Measurements from ENCODE around the gene DGKB. TPM values are rescaled to one million over a fixed set of nuclear protein-coding genes. Genes with fewer than 3 reads are reported as not detected.

DGKB gene
- total RNA-seq, 4 donors from 2014 or later: 4.4 to 33.1 (median 9.3) TPM

GRCh38 chr7:14177876-14178275 lies 724.7 kb downstream of the DGKB start:
- Histone ChIP-seq H3K4me1 (no peaks in the 10 kb centered on the region), H3K9me3 (no peaks in the 10 kb centered on the region), H3K36me3 (no peaks in the 10 kb centered on the region), H3K4me3 (no peak overlapping the region), H3K27ac (no peak overlapping the region), H3K27me3 (no peaks in the 10 kb centered on the region)
- intact Hi-C loops (cut with DNase I; ENCODE audit: low total_unique reads): no loop called here
- no peak for DNase-seq
- no peak for TF ChIP-seq POLR2A (IDR thresholded peaks at IDR 0.05)
- TF ChIP-seq, protein P1, sequence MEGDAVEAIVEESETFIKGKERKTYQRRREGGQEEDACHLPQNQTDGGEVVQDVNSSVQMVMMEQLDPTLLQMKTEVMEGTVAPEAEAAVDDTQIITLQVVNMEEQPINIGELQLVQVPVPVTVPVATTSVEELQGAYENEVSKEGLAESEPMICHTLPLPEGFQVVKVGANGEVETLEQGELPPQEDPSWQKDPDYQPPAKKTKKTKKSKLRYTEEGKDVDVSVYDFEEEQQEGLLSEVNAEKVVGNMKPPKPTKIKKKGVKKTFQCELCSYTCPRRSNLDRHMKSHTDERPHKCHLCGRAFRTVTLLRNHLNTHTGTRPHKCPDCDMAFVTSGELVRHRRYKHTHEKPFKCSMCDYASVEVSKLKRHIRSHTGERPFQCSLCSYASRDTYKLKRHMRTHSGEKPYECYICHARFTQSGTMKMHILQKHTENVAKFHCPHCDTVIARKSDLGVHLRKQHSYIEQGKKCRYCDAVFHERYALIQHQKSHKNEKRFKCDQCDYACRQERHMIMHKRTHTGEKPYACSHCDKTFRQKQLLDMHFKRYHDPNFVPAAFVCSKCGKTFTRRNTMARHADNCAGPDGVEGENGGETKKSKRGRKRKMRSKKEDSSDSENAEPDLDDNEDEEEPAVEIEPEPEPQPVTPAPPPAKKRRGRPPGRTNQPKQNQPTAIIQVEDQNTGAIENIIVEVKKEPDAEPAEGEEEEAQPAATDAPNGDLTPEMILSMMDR (IDR thresholded peaks at IDR 0.05): no peak

GRCh38 chr7:14170872-14171271 lies 731.7 kb downstream of the DGKB start:
- Histone ChIP-seq H3K27ac (no peak overlapping the region), H3K36me3 (no peaks in the 10 kb centered on the region), H3K4me1 (no peaks in the 10 kb centered on the region), H3K9me3 (peaks cover 0 to 6% of the 10 kb centered on the region in 2 donors), H3K27me3 (no peaks in the 10 kb centered on the region), H3K4me3 (no peak overlapping the region)
- TF ChIP-seq, protein P1 (IDR thresholded peaks at IDR 0.05): no peak
- no peak for TF ChIP-seq POLR2A (IDR thresholded peaks at IDR 0.05)
- no peak for DNase-seq
- intact Hi-C loops (cut with DNase I; ENCODE audit: low total_unique reads): no loop called here

DNA sequence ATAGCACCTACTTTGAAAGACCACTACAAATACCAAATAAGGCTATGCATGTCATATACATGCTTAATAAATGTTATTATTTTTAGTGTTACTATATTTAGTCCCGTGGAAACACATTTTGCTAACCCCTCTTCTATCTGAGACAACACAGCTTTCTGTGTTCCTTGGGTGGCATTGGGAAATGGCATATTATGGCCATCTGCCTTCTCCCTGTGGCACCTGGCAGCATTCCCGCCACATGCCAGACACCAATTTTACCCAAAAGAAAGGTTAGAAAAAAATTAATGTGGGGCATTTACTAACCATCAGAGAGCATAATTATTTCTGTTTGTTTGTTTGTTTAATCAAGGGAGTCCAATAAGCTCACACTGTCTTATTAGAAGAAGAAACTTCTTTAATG lies 744.4 kb downstream of the DGKB start:
- H3K36me3 ChIP-seq: peaks cover 0 to under 1% of the 10 kb centered on the region in 2 donors
- no peak for DNase-seq
- no peaks in the 10 kb centered on the region for H3K4me1 ChIP-seq
- no peaks in the 10 kb centered on the region for H3K9me3 ChIP-seq
- intact Hi-C loops (cut with DNase I; ENCODE audit: low total_unique reads): no loop called here
- no peak overlapping the region for H3K27ac ChIP-seq
- H3K4me3 ChIP-seq: no peak overlapping the region
- TF ChIP-seq POLR2A (IDR thresholded peaks at IDR 0.05): no peak
- TF ChIP-seq, protein P1 (IDR thresholded peaks at IDR 0.05): no peak
- H3K27me3 ChIP-seq: no peaks in the 10 kb centered on the region

- Histone ChIP-seq H3K27ac (no peak overlapping the region), H3K36me3 (peaks cover 0 to 2% of the 10 kb centered on the region in 2 donors), H3K4me1 (no peaks in the 10 kb centered on the region), H3K4me3 (no peak overlapping the region), H3K27me3 (no peaks in the 10 kb centered on the region), H3K9me3 (no peaks in the 10 kb centered on the region)
- DNase-seq: no peak
- TF ChIP-seq, protein P1 (IDR thresholded peaks at IDR 0.05): no peak
- no peak for TF ChIP-seq POLR2A (IDR thresholded peaks at IDR 0.05)
- intact Hi-C loops (cut with DNase I; ENCODE audit: low total_unique reads): no loop called here
These were observed 746.1 kb downstream of the DGKB start for GRCh38 chr7:14156436-14156835.

DNA sequence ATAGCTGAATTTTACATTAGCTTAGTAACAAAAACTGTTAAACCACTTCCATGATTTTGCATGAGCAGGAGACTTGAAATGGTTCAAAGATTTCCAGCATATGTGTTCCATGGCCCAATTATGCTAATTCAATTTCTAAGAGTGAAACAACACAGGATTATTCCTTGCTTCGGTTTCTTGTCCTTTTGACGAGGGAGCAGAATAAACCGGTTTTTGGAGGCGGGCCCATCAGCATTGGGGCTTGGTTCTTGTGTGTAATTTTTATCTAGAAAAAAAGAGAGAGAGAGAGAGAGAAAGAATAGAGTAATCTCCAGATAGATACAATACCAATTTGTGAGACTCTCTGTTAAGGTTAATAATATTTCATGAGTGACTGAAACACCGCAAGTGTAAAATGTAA lies 753.6 kb downstream of the DGKB start:
- H3K27me3 ChIP-seq: no peaks in the 10 kb centered on the region
- TF ChIP-seq, protein P1 (IDR thresholded peaks at IDR 0.05): no peak
- TF ChIP-seq POLR2A (IDR thresholded peaks at IDR 0.05): no peak
- intact Hi-C loops (cut with DNase I; ENCODE audit: low total_unique reads): no loop called here
- no peaks in the 10 kb centered on the region for H3K4me1 ChIP-seq
- H3K36me3 ChIP-seq: peaks cover 0 to 2% of the 10 kb centered on the region in 2 donors
- no peak for DNase-seq
- no peaks in the 10 kb centered on the region for H3K9me3 ChIP-seq
- no peak overlapping the region for H3K4me3 ChIP-seq
- no peak overlapping the region for H3K27ac ChIP-seq
